HG03066 (cell line): Measurements from ENCODE around the gene MSI2.

Source experiments
- ATAC-seq: cut with Tn5 transposase; IDR thresholded peaks from one replicate; pipeline ENCODE4 v1.9.1; 2021; ENCODE audit warnings: low read depth; ENCODE audit not compliant: unreplicated experiment

The MSI2 gene

GRCh38 chr17:57269052-57269451 lies 12.7 kb downstream of the MSI2 start:
- ATAC-seq, result no peak

- no peak for ATAC-seq
These were observed 13.4 kb downstream of the MSI2 start for GRCh38 chr17:57269598-57270255.

- no peak for ATAC-seq
These were observed 14.5 kb downstream of the MSI2 start for GRCh38 chr17:57270801-57271245.

- ATAC-seq, result no peak
These were observed 15.5 kb downstream of the MSI2 start for GRCh38 chr17:57271821-57272220.

- ATAC-seq, result no peak
These were observed 17.2 kb downstream of the MSI2 start for GRCh38 chr17:57273490-57273889.

GRCh38 chr17:57274162-57274561 lies 17.8 kb downstream of the MSI2 start:
- no peak for ATAC-seq

GRCh38 chr17:57275071-57275764 lies 18.9 kb downstream of the MSI2 start:
- no peak for ATAC-seq

- no peak for ATAC-seq
These were observed 20.3 kb downstream of the MSI2 start for GRCh38 chr17:57276621-57277020.

GRCh38 chr17:57277923-57278604 lies 21.7 kb downstream of the MSI2 start:
- no peak for ATAC-seq

GRCh38 chr17:57278740-57279387 lies 22.5 kb downstream of the MSI2 start:
- ATAC-seq, result no peak

- ATAC-seq, result no peak
These were observed 23.1 kb downstream of the MSI2 start for GRCh38 chr17:57279432-57279831.

- ATAC-seq, result no peak
These were observed 25.6 kb downstream of the MSI2 start for GRCh38 chr17:57281887-57282286.

GRCh38 chr17:57282296-57282695 lies 26.0 kb downstream of the MSI2 start:
- no peak for ATAC-seq

- no peak for ATAC-seq
These were observed 27.1 kb downstream of the MSI2 start for GRCh38 chr17:57283203-57283971.

GRCh38 chr17:57284583-57284982 lies 28.3 kb downstream of the MSI2 start:
- ATAC-seq, result no peak

- ATAC-seq, result peak; percentile 65
These were observed 28.8 kb downstream of the MSI2 start for GRCh38 chr17:57284984-57285646.

- ATAC-seq, result no peak
These were observed 29.4 kb downstream of the MSI2 start for GRCh38 chr17:57285701-57286100.

- ATAC-seq, result no peak
These were observed 30.2 kb downstream of the MSI2 start for GRCh38 chr17:57286399-57287105.

- ATAC-seq, result no peak
These were observed 31.9 kb downstream of the MSI2 start for GRCh38 chr17:57288040-57288772.
